ENCODE data around the gene SIX2. TPM values are rescaled to one million over a fixed set of nuclear protein-coding genes. Genes with fewer than 3 reads are reported as not detected.
A peak's percentile ranks its signal among the peaks of the same experiment; 100 is the strongest.

The SIX2 gene
- total and polyA plus RNA-seq, 2 donors (not counting 3 experiments of a cell fraction or from before 2014, with no cell fraction given): 0.24 to 0.54 TPM

- H4K20me1 ChIP-seq (replicated peaks; ENCODE audit: control insufficient read depth, extremely low read depth, insufficient read depth, low read length): no peaks in the 10 kb centered on the region
- DNase-seq (ENCODE audit: low read depth, low spot score): no peak
- peaks cover 14% of the 10 kb centered on the region for H3K4me1 ChIP-seq (ENCODE audit: control insufficient read depth, extremely low read depth, insufficient read depth, low read length)
- H3K27me3 ChIP-seq (ENCODE audit: control insufficient read depth in 2 of 2, insufficient read depth in 2 of 2, low read length in 2 of 2): peaks cover 81 to 95% of the 10 kb centered on the region in 2 experiments
- BruUV-seq (replicated peaks): no TSS peak
- H3K79me2 ChIP-seq (ENCODE audit: control insufficient read depth, insufficient read depth, low read length): no peaks in the 10 kb centered on the region
- TF ChIP-seq EZH2 (IDR thresholded peaks at IDR 0.05; ENCODE audit: borderline replicate concordance, low read depth, low read length, severe bottlenecking): peak; percentile 54
- TF ChIP-seq POLR2AphosphoS5 (IDR thresholded peaks at IDR 0.05; ENCODE audit: insufficient read depth, low read depth, low read length): no peak
- TF ChIP-seq GATA2 (IDR thresholded peaks at IDR 0.05; ENCODE audit: insufficient read depth, insufficient read length, low read depth, low read length): no peak
- H3K4me3 ChIP-seq (replicated peaks in 1 of 3; ENCODE audit: insufficient read depth in 1 of 3, low read depth in 1 of 3, low read length in 3 of 3): no peak overlapping the region
- H2AFZ ChIP-seq (ENCODE audit: low read depth, low read length): no peak overlapping the region
- CTCF ChIA-PET: interaction anchor here (0.8 to 3.3 kb wide), 4 partner anchors 12 to 584 kb away, joined by 3 to 20 read pairs (median 4); no protein-coding TSS in a partner anchor
- H3K9me3 ChIP-seq (replicated peaks; ENCODE audit: control insufficient read depth, insufficient read depth, low read length): no peaks in the 10 kb centered on the region
- no peak for FAIRE-seq
- dilution Hi-C loops (cut with MboI; ENCODE audit: extremely low pct_ligation_motif_present, low sequenced_read_pairs) (no loop called here), intact Hi-C loops (cut with micrococcal nuclease) (no loop called here)
- peak overlapping the region; percentile 67 for H3K4me2 ChIP-seq (ENCODE audit: insufficient read depth, low read length)
- no peak overlapping the region for H3K27ac ChIP-seq (ENCODE audit: insufficient read depth, low read depth, low read length)
- H3K36me3 ChIP-seq (ENCODE audit: control insufficient read depth in 2 of 2, extremely low read depth in 1 of 2, insufficient read depth in 2 of 2, low read length in 2 of 2): no peaks in the 10 kb centered on the region
- H3K9me1 ChIP-seq (replicated peaks; ENCODE audit: control insufficient read depth, extremely low read depth, insufficient read depth, low read length): no peaks in the 10 kb centered on the region
- POLR2A ChIA-PET: no interaction called here
- no peak overlapping the region for H3K9ac ChIP-seq (replicated peaks; ENCODE audit: extremely low read depth, insufficient read depth, low read length)
These were observed 8.8 kb downstream of the SIX2 start for GRCh38 chr2:45000341-45000901.

GRCh38 chr2:44999540-44999939 is 9.7 kb downstream of the SIX2 start:
- Histone ChIP-seq H3K4me2 (ENCODE audit: insufficient read depth, low read length) (no peak overlapping the region), H2AFZ (ENCODE audit: low read depth, low read length) (no peak overlapping the region), H3K9ac (replicated peaks; ENCODE audit: extremely low read depth, insufficient read depth, low read length) (no peak overlapping the region), H3K9me3 (replicated peaks; ENCODE audit: control insufficient read depth, insufficient read depth, low read length) (no peaks in the 10 kb centered on the region), H3K9me1 (replicated peaks; ENCODE audit: control insufficient read depth, extremely low read depth, insufficient read depth, low read length) (no peaks in the 10 kb centered on the region), H4K20me1 (replicated peaks; ENCODE audit: control insufficient read depth, extremely low read depth, insufficient read depth, low read length) (no peaks in the 10 kb centered on the region), H3K79me2 (ENCODE audit: control insufficient read depth, insufficient read depth, low read length) (no peaks in the 10 kb centered on the region), H3K4me3 (replicated peaks in 1 of 3; ENCODE audit: insufficient read depth in 1 of 3, low read depth in 1 of 3, low read length in 3 of 3) (no peak overlapping the region), H3K4me1 (ENCODE audit: control insufficient read depth, extremely low read depth, insufficient read depth, low read length) (peaks cover 10% of the 10 kb centered on the region), H3K27ac (ENCODE audit: insufficient read depth, low read depth, low read length) (no peak overlapping the region), H3K36me3 (ENCODE audit: control insufficient read depth in 2 of 2, extremely low read depth in 1 of 2, insufficient read depth in 2 of 2, low read length in 2 of 2) (no peaks in the 10 kb centered on the region), H3K27me3 (ENCODE audit: control insufficient read depth in 2 of 2, insufficient read depth in 2 of 2, low read length in 2 of 2) (peaks cover 78 to 95% of the 10 kb centered on the region in 2 experiments)
- dilution Hi-C loops (cut with MboI; ENCODE audit: extremely low pct_ligation_motif_present, low sequenced_read_pairs): no loop called here
- DNase-seq (ENCODE audit: low read depth, low spot score) (no peak), FAIRE-seq (no peak)
- TF ChIP-seq EZH2 (IDR thresholded peaks at IDR 0.05; ENCODE audit: borderline replicate concordance, low read depth, low read length, severe bottlenecking): no peak
- no peak for TF ChIP-seq CTCF (IDR thresholded peaks at IDR 0.05; ENCODE audit: extremely low read depth in 1 of 2, insufficient read depth in 1 of 2, low read depth in 1 of 2, low read length in 2 of 2)
- TF ChIP-seq FOS (IDR thresholded peaks at IDR 0.05; ENCODE audit: borderline replicate concordance, insufficient read depth, low read length): no peak
- TF ChIP-seq JUN (IDR thresholded peaks at IDR 0.05; ENCODE audit: borderline replicate concordance, insufficient read depth, insufficient read length, low read depth): no peak
- TF ChIP-seq MAX (IDR thresholded peaks at IDR 0.05; ENCODE audit: insufficient read depth, insufficient read length): no peak
- TF ChIP-seq MYC (IDR thresholded peaks at IDR 0.05; ENCODE audit: low read depth, low read length): no peak
- TF ChIP-seq GATA2 (IDR thresholded peaks at IDR 0.05; ENCODE audit: insufficient read depth, insufficient read length, low read depth, low read length): no peak
- TF ChIP-seq POLR2A (IDR thresholded peaks at IDR 0.05; ENCODE audit: low read depth, low read length): no peak
- no peak for TF ChIP-seq POLR2AphosphoS5 (IDR thresholded peaks at IDR 0.05; ENCODE audit: insufficient read depth, low read depth, low read length)
- ChIA-PET CTCF (interaction anchor here (1.1 to 3.3 kb wide), 5 partner anchors 9 to 585 kb away, joined by 4 to 20 read pairs (median 5); partner anchors contain the start of gene SIX2), POLR2A (no interaction called here)
- no TSS peak for BruUV-seq (replicated peaks)
- intact Hi-C loops (cut with micrococcal nuclease): no loop called here

Data from endothelial cell of umbilical vein (primary cell).